ENCODE measurements around the gene SF3B3.

GRCh38 chr16:70494777-70495176, 28.8 kb upstream of the SF3B3 start:
- TF ChIP-seq CTCF (optimal IDR thresholded peaks at IDR 0.05 in 1 of 3, IDR thresholded peaks at IDR 0.05 in 1 of 3, conservative IDR thresholded peaks at IDR 0.05 in 1 of 3; ENCODE audit: extremely low read depth in 1 of 3, insufficient read depth in 2 of 3, low read length in 3 of 3) (no peak), EZH2 (IDR thresholded peaks at IDR 0.05; ENCODE audit: low read length) (no peak)
